Fibroblast of the conjunctiva (primary cell): Measurements from ENCODE around the gene ARHGAP23.
"Not testable (repeated sequence)": the region's sequence is repeated elsewhere in the genome, so short reads cannot be mapped to it uniquely, and the experiment has no call there.

Experiments
- DNase-seq: peaks from one replicate; pipeline ENCODE4 v3.0.0-alpha.2; 2010; ENCODE audit warnings: low read depth

ARHGAP23 gene

GRCh38 chr17:38461683-38462082 is 33.4 kb downstream of the ARHGAP23 start:
- no peak for DNase-seq

GRCh38 chr17:38463451-38463858 is 35.2 kb downstream of the ARHGAP23 start:
- no peak for DNase-seq

DNA sequence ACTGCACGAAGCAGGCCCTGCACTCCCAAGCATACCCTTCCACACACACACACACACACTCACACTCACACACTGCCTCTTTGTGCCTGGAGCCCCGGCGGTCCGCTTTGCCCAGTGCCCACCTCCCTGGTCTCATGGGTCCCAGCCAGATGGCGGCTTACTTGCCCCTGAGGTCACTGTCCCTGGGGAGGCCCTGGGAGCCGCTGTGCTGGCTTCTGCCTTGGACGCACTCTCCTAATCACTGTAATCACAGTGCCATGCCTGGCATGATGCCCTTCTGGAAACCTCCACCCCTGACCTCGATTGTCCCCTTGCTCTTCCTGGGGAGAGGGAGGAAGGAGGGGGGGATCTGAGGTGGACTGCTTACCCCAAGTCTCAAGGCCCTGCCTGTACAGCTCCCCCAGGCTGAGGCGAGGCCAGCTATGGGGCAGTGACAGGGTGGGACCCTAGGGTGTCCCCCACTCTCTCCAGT is 36.0 kb downstream of the ARHGAP23 start:
- DNase-seq, result no peak

GRCh38 chr17:38464723-38465390 is 36.6 kb downstream of the ARHGAP23 start:
- DNase-seq, result peak; percentile 91

DNA sequence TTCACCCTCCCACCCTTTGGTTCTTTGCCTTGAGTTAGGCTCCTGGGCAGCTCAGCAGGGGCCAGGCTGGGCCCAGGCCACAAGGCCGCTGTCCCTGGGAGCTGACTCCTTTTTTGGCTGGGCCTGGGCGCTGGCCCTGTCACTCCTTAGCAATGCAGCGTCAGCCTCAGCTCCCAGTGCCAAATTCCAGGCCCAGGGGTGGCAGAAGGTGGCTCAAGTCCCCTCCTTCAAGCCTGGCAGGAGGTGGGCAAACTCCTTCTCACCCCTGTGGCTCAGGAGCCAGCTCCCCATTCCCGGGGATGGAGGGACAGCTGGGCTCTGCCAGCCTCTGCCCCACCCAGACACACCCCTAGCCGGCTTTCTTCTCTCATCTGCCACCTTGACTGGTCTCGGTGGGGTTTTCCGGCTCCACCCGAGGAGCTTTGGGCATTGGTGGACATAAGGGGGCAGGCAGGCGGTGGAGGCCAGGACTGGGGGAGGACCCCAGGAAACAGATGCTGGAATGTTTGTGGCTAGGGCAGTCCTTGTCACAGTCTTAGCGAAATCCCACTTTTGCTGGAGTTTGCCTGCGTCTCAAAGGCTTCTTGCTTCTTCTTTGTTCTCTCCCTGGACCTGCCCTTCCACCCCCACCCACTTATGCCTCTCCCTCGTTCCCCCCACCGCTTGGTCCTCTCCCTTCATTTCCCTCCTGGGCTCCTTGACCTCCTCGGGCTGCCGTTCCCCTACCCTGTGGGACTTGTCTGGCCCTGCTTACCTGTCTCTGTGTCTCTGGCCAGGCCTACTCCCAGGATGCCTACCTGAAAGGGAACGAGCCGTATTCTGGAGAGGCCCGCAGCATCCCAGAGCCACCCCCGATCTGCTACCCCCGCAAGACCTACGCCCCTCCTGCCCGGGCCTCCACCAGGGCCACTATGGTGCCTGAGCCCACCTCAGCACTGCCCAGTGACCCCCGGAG is 37.4 kb downstream of the ARHGAP23 start:
- DNase-seq, result no peak

DNA sequence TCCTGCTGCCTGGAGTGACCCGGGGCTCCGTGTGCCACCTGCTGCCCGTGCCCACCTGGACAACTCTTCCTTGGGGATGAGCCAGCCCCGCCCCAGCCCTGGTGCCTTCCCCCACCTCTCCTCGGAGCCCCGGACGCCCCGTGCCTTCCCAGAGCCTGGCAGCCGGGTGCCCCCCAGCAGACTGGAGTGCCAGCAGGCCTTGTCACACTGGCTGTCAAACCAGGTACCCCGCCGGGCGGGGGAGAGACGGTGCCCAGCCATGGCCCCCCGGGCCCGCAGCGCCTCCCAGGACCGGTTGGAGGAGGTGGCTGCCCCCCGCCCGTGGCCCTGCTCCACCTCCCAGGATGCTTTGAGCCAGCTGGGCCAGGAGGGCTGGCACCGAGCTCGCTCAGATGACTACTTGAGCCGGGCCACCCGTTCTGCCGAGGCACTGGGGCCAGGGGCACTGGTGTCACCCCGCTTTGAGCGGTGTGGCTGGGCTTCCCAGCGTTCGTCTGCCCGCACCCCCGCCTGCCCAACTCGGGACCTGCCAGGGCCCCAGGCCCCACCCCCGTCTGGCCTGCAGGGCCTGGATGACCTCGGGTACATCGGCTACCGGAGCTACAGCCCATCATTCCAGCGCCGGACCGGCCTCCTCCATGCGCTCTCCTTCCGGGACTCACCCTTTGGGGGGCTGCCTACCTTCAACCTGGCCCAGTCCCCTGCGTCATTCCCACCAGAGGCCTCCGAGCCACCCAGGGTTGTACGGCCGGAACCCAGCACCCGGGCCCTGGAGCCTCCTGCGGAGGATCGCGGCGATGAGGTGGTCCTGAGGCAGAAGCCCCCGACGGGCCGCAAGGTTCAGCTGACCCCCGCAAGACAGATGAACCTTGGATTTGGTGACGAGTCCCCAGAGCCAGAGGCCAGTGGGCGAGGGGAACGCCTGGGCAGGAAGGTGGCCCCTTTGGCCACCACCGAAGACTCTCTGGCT is 38.4 kb downstream of the ARHGAP23 start:
- no peak for DNase-seq

DNA sequence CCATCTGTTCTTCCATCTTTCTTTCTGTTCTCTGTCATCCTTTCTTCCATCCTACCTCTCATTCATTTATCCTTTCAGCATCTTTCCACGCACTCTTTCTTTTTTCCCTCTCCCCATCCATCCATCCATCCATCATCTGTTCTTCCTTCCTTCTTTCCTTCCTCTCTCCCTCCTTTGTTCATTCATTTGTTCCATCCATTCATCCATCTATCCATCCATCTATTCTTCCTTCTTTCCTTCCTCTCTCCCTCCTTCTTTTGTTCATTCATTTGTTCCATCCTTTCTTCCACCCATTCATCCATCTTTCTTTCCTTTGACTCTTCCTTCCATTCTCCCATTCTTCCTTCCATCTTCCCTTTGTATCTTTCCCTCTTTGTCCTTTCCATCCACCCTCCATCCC is 39.2 kb downstream of the ARHGAP23 start:
- DNase-seq, result no peak

GRCh38 chr17:38469875-38470274 is 41.6 kb downstream of the ARHGAP23 start:
- DNase-seq, result no peak

DNA sequence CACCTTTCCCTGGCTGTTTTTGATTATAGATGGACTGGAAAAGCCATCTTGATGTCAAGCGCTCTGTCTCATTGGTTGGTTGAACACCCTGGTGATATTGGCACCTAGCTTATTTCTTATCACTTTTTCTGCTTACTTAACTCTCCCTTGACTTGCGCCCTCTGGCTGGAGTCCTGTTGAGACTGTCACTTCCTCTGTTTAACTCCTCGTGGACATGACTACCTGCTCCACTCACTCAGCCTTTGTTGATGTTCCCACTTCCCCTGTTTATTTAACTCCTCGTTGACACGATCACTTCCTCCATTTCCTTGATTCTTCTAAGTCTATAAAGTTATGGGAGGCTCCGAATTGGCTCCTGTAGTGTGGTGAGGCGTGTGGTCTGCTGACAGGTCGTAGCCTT is 43.0 kb downstream of the ARHGAP23 start:
- not testable (repeated sequence) for DNase-seq

DNA sequence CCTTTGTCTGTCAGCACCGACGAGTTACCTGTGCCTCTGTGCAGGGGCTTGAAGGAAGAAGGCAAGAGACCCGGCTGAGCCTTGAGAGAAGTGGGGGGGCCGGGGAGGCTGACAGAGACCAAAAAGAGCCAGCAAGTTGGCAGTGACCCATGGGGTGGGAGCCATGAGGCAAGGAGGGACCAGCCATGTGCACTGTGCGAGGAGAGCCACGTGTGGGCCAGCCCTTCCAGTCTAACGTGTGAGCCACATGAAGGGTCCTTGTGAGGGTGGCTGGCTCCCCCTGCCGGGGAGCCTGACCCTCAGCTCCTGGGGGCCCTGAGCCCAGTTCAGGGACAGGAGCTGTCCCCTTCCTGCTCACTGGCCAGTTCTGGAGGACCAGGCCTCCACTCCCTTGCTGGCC is 46.4 kb downstream of the ARHGAP23 start:
- not testable (repeated sequence) for DNase-seq

GRCh38 chr17:38476549-38476948 is 48.3 kb downstream of the ARHGAP23 start:
- no peak for DNase-seq

DNA sequence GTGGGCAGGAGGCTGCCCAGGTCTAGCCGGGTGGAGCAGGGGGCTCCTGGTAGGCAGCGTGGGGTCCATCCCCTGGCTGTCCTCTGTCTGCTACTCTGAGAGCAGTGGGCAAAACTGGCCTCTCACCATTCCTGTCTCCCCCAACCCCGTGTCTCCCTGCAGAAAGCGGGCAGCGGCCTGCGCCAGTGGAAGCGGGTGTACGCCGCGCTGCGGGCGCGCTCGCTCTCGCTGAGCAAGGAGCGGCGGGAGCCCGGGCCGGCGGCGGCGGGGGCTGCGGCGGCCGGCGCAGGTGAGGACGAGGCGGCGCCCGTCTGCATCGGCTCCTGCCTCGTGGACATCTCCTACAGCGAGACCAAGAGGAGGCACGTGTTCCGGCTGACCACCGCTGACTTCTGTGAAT is 49.2 kb downstream of the ARHGAP23 start:
- not testable (repeated sequence) for DNase-seq

GRCh38 chr17:38477951-38478350 is 49.7 kb downstream of the ARHGAP23 start:
- DNase-seq, result not testable (repeated sequence)

GRCh38 chr17:38478667-38479066 is 50.4 kb downstream of the ARHGAP23 start:
- not testable (repeated sequence) for DNase-seq

DNA sequence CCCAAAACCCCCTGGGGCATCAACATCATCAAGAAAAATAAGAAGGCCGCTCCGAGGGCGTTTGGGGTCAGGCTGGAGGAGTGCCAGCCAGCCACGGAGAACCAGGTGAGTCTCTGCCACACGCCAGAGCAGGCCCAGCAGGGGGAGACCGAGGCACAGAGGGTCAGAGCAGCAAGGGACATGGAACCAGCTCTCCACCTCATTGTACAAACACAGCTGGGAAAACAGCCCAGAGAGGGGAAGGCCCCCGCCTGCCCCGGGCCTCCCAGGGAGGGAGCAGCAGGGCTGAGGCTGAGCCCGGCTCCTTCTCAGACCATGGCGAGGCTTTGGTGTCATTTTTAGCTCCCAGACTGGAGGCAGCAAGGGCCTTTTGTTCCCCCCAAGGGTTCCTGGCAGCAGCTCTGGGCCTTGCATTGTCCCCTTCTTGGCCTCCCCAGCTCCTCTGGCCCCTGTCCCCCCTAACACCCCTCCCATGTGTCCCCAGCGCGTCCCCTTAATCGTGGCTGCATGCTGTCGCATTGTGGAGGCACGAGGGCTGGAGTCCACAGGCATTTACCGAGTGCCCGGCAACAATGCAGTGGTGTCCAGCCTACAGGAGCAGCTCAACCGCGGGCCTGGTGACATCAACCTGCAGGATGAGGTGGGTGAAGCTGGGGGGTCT is 53.9 kb downstream of the ARHGAP23 start:
- not testable (repeated sequence) for DNase-seq

DNA sequence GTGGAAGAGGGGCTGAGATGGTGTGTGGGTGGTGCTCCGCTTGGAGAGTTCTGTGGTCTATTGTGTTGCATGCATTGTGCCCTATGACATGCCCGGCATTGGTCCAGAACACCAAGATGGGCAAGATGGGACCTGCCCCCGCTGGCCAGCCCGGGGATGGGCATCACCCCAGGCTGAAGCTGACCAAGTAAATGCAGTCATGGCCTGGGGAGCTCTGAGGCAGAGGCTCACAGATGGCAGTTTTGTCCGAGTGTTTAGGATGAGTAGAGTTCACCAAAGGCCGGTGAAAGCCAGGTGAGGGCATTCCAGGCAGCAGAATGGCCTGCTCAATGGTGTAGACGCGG is 54.4 kb downstream of the ARHGAP23 start:
- DNase-seq, result not testable (repeated sequence)

- not testable (repeated sequence) for DNase-seq
These were observed 56.2 kb downstream of the ARHGAP23 start for GRCh38 chr17:38484242-38485145.

GRCh38 chr17:38485146-38485468 is 56.8 kb downstream of the ARHGAP23 start:
- DNase-seq, result no peak

DNA sequence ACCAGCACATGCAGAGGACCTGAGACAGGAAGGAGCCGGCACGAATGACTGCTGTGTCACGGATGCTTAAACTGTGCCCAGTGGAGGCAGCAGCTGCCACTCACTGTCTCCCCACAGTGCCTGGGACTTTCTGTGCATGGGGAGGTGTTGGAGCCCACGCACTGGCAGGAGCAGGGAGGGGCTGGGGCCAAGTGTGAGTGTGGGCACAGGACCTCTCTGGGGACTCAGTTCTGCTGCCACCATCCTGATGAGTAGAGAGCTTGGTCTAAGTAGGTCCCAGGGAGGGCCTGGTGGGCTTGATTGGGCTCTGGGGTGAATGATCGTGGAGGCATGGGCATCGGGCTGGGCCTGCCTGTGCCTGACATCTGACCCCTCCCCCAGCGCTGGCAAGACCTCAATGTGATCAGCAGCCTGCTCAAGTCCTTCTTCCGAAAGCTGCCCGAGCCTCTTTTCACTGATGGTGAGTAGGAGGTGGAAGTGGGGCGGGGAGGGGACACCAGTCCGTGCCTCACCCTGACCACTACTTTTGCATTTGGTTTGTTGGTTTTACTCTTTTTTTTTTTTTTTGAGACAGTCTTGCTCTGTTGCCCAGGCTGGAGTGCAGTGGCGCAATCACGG is 57.5 kb downstream of the ARHGAP23 start:
- DNase-seq, result not testable (repeated sequence)

DNA sequence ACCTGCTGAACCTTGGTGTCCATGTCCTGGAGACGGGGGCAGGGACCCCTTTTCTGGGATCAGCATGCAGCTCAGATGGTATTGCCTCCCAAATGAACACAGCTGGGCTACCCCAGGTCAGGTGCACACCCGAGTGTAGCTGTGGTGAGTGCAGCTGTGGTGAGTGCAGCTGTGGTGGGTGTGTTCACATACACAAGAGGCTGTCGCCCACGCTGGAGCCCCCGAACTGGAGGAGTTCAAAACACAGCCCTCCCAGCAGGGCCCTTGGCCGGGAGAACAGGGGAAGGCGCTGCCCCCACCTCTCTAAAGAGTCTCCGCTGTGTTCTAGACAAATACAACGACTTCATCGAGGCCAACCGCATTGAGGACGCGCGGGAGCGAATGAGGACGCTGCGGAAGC is 61.5 kb downstream of the ARHGAP23 start:
- not testable (repeated sequence) for DNase-seq
